HCT116 (cell line): ENCODE results near the gene KCNK4. TPM values are rescaled to one million over a fixed set of nuclear protein-coding genes. Genes with fewer than 3 reads are reported as not detected.
A peak's percentile ranks its signal among the peaks of the same experiment; 100 is the strongest.

Experiments
- ATAC-seq: fragments of 200-7000 bp; cut with Tn5 transposase; 2 replicates; pipeline ENCODE4 v1.9.1; 2020; ENCODE audit warnings: mild to moderate bottlenecking, moderate library complexity
- BruUV-seq: library from RNA; stranded (reverse); fragments of 400-500 nt; replicated peaks from 2 replicates; lab custom pipeline; 2021; lab: Mats Ljungman, UMichigan
- CTCF ChIA-PET: fragments of 300-600 bp; sonication (Branson Sonifier 250); formaldehyde crosslinking; loops from one replicate; lab custom pipeline; 2021; ENCODE audit warnings: antibody characterized with exemption; lab: Charles Lee
- POLR2A ChIA-PET: fragments of 300-600, 350-600 bp; sonication (Branson Sonifier 250); formaldehyde crosslinking; loops from one replicate; lab custom pipeline; 2021; ENCODE audit warnings: antibody characterized with exemption; lab: Charles Lee
- RAD21 ChIA-PET, 2 experiments: fragments of 300-600 bp; sonication (Branson Sonifier 250); formaldehyde crosslinking; loops; one replicate each; lab custom pipeline; 2023; ENCODE audit warnings: low total read pairs in 2 of 2; ENCODE audit not compliant: uncharacterized antibody in 2 of 2, unreplicated experiment in 2 of 2, low non-redundant PET in 1 of 2; lab: Charles Lee
- DNase-seq: peaks from one replicate; pipeline ENCODE4 v3.0.0-alpha.2; 2010; ENCODE audit warnings: low read depth, low spot score
- H2AFZ ChIP-seq: fragments of 200-600 bp; shearing (Covaris generic), sonication (generic); 2 replicates; pipeline ENCODE4 v1.6.1; 2017; ENCODE audit warnings: low read depth, mixed run types, mixed read lengths, antibody characterized with exemption, low read length; ENCODE audit not compliant: poor library complexity, severe bottlenecking
- H3K27ac ChIP-seq: 2 replicates; pipeline ENCODE4 v1.5.1; 2012; ENCODE audit warnings: low read depth, low read length
- H3K27me3 ChIP-seq: fragments of 200-600 bp; sonication (generic); 2 replicates; pipeline ENCODE4 v1.6.1; 2016; ENCODE audit warnings: mixed run types, low read length, mixed read lengths; ENCODE audit not compliant: insufficient read depth
- H3K36me3 ChIP-seq, 2 experiments: fragments of 200-500 bp in 1 of 2; fragments of 200-600 bp in 1 of 2; sonication (Bioruptor generic) in 1 of 2; sonication (generic) in 1 of 2; 2 replicates each; pipeline versions ENCODE4 v1.5.1 to v1.6.1; 2014 to 2016; ENCODE audit warnings: low read length in 2 of 2, inconsistent platforms in 1 of 2, mixed read lengths in 1 of 2, mixed run types in 1 of 2; ENCODE audit not compliant: insufficient read depth in 2 of 2, control insufficient read depth in 1 of 2
- H3K4me1 ChIP-seq, 2 experiments: fragments of 200-600 bp in 1 of 2; sonication (generic) in 1 of 2; 2 replicates each; pipeline versions ENCODE4 v1.5.1 to v1.6.1; 2012 to 2017; ENCODE audit warnings: low read length in 2 of 2, inconsistent platforms in 1 of 2, mild to moderate bottlenecking in 1 of 2, mixed read lengths in 1 of 2, mixed run types in 1 of 2, moderate library complexity in 1 of 2; ENCODE audit not compliant: insufficient read depth in 2 of 2, control insufficient read depth in 1 of 2
- H3K4me2 ChIP-seq: fragments of 200-600 bp; sonication (generic); 2 replicates; pipeline ENCODE4 v1.6.1; 2017; ENCODE audit warnings: mixed run types, low read length, mixed read lengths
- H3K4me3 ChIP-seq, 2 experiments: fragments of 200-600 bp in 1 of 2; sonication (generic) in 1 of 2; replicated peaks in 1 of 2; 2 replicates each; pipeline ENCODE4 v1.5.1; 2011 to 2016; ENCODE audit warnings: low read length in 2 of 2, control low read depth in 1 of 2, low read depth in 1 of 2, mild to moderate bottlenecking in 1 of 2, mixed read lengths in 1 of 2, mixed run types in 1 of 2
- H3K79me2 ChIP-seq: fragments of 200-600 bp; sonication (generic); 2 replicates; pipeline ENCODE4 v1.6.1; 2017; ENCODE audit warnings: mild to moderate bottlenecking, mixed run types, low read length, moderate library complexity, mixed read lengths; ENCODE audit not compliant: insufficient read depth
- H3K9ac ChIP-seq: fragments of 200-600 bp; sonication (generic); 2 replicates; pipeline ENCODE4 v1.6.1; 2016; ENCODE audit warnings: low read length, mixed read lengths
- H3K9me2 ChIP-seq: fragments of 200-600 bp; sonication (generic), shearing (Covaris generic); 2 replicates; pipeline ENCODE4 v1.6.1; 2017; ENCODE audit warnings: mixed run types, mild to moderate bottlenecking, moderate library complexity; ENCODE audit not compliant: insufficient read depth
- H3K9me3 ChIP-seq, 2 experiments: fragments of 200-500 bp in 1 of 2; fragments of 200-600 bp in 1 of 2; sonication (Bioruptor generic) in 1 of 2; sonication (generic) in 1 of 2; 2 replicates each; pipeline ENCODE4 v1.6.1; 2014 to 2017; ENCODE audit warnings: low read length in 2 of 2, mixed read lengths in 2 of 2, inconsistent platforms in 1 of 2, low read depth in 1 of 2, mild to moderate bottlenecking in 1 of 2, mixed run types in 1 of 2, moderate library complexity in 1 of 2; ENCODE audit not compliant: control insufficient read depth in 1 of 2, insufficient read depth in 1 of 2
- H4K20me1 ChIP-seq: fragments of 200-600 bp; sonication (generic), shearing (Covaris generic); 2 replicates; pipeline ENCODE4 v1.6.1; 2017; ENCODE audit warnings: mixed run types, mild to moderate bottlenecking, moderate library complexity; ENCODE audit not compliant: insufficient read depth
- EGR1 ChIP-seq: IDR thresholded peaks from 2 replicates; pipeline ENCODE4 v1.6.1; 2012; ENCODE audit warnings: low read depth
- EZH2 ChIP-seq: fragments of 200-600 bp; sonication (generic); IDR thresholded peaks from 2 replicates; pipeline ENCODE4 v1.6.1; 2017; ENCODE audit warnings: antibody characterized with exemption, mixed run types
- EZH2phosphoT487 ChIP-seq: fragments of 200-600 bp; IDR thresholded peaks from 2 replicates; pipeline ENCODE4 v1.6.1; 2018; ENCODE audit warnings: antibody characterized with exemption, borderline replicate concordance
- JUND ChIP-seq: IDR thresholded peaks from 2 replicates; pipeline ENCODE4 v1.6.1; 2012
- RAD21 ChIP-seq: IDR thresholded peaks from 2 replicates; pipeline ENCODE4 v1.6.1; 2012; ENCODE audit warnings: low read depth, mild to moderate bottlenecking
- SP1 ChIP-seq: IDR thresholded peaks from 2 replicates; pipeline ENCODE4 v1.6.1; 2012; ENCODE audit warnings: low read depth
- YY1 ChIP-seq: IDR thresholded peaks from 2 replicates; pipeline ENCODE4 v1.6.1; 2011; ENCODE audit warnings: low read length, low read depth, moderate library complexity, mild to moderate bottlenecking; ENCODE audit not compliant: insufficient replicate concordance; ENCODE audit errors: extremely low read depth
- intact Hi-C: fragments of 100-400 bp; cut with micrococcal nuclease; formaldehyde crosslinking; loops from 2 replicates; pipeline ENCODE4 v1.10.0; 2022
- total RNA-seq: library from RNA; stranded (reverse); gene quantifications from one replicate; pipeline ENCODE4 v1.2.1, GENCODE V29; 2021; ENCODE audit not compliant: unreplicated experiment
- TF ChIP-seq, protein P1 (sequence below): IDR thresholded peaks from 2 replicates; pipeline ENCODE4 v1.6.1; 2012
- TF ChIP-seq, protein P2 (sequence below): IDR thresholded peaks from 2 replicates; pipeline ENCODE4 v1.6.1; 2012; ENCODE audit warnings: low read depth
- TF ChIP-seq, protein P3 (sequence below), 3 experiments: fragments of 200-600 bp in 1 of 3; sonication (generic) in 1 of 3; IDR thresholded peaks in 2 of 3; conservative IDR thresholded peaks in 1 of 3; 2 replicates each; pipeline ENCODE4 v1.5.1; 2012 to 2017; ENCODE audit warnings: low read depth in 2 of 3, low read length in 2 of 3, antibody characterized with exemption in 1 of 3, borderline replicate concordance in 1 of 3, control low read depth in 1 of 3, mild to moderate bottlenecking in 1 of 3, mixed read lengths in 1 of 3, mixed run types in 1 of 3, moderate library complexity in 1 of 3; ENCODE audit not compliant: insufficient read depth in 1 of 3

KCNK4 gene
- total RNA-seq, 1 experiment from 2014 or later, result not detected

DNA sequence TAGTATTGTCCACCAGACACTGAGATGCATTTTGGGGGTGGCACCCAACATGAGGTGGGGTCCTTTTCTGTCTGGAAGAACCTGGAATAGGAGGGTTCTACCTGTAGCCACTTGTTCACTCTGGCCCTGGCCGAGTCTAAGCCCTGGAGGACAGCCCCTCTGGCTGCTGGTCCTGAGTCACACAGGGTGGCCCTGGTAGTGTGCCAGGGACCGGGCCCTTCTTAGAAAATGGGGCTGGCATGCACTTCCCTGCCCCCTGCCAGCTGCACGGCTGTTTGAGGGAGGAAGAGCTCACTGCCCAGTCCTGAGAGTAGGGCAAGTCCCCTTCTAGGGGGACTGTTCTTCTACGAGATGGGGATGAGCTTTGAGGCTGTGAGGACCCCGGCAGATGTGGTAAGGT is 37.6 kb upstream of the KCNK4 start:
- H3K79me2 ChIP-seq, result peaks cover 35% of the 10 kb centered on the region
- no peak for ATAC-seq
- no peak overlapping the region for H3K9ac ChIP-seq
- DNase-seq, result no peak
- intact Hi-C loops, result no loop called here
- CTCF ChIA-PET, result no interaction called here
- H3K4me1 ChIP-seq, result peaks cover 19 to 52% of the 10 kb centered on the region in 2 experiments
- H3K9me3 ChIP-seq, result no peaks in the 10 kb centered on the region
- H2AFZ ChIP-seq, result no peak overlapping the region
- RAD21 ChIA-PET, result no interaction called here
- H3K9me2 ChIP-seq, result no peaks in the 10 kb centered on the region
- H3K27me3 ChIP-seq, result no peaks in the 10 kb centered on the region
- no TSS peak for BruUV-seq
- POLR2A ChIA-PET, result interaction anchor here (1.5 kb wide), 1 partner anchor 102 kb away, joined by 3 read pairs; no protein-coding TSS in a partner anchor
- H4K20me1 ChIP-seq, result no peaks in the 10 kb centered on the region
- peak overlapping the region; percentile 95; the same call in 1 of the 2 replicates for H3K4me2 ChIP-seq
- H3K4me3 ChIP-seq, result no peak overlapping the region
- TF ChIP-seq, protein P1, sequence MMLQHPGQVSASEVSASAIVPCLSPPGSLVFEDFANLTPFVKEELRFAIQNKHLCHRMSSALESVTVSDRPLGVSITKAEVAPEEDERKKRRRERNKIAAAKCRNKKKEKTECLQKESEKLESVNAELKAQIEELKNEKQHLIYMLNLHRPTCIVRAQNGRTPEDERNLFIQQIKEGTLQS, result no peak
- TF ChIP-seq EGR1, result no peak
- TF ChIP-seq YY1, result no peak
- TF ChIP-seq EZH2phosphoT487, result no peak
- TF ChIP-seq, protein P2, sequence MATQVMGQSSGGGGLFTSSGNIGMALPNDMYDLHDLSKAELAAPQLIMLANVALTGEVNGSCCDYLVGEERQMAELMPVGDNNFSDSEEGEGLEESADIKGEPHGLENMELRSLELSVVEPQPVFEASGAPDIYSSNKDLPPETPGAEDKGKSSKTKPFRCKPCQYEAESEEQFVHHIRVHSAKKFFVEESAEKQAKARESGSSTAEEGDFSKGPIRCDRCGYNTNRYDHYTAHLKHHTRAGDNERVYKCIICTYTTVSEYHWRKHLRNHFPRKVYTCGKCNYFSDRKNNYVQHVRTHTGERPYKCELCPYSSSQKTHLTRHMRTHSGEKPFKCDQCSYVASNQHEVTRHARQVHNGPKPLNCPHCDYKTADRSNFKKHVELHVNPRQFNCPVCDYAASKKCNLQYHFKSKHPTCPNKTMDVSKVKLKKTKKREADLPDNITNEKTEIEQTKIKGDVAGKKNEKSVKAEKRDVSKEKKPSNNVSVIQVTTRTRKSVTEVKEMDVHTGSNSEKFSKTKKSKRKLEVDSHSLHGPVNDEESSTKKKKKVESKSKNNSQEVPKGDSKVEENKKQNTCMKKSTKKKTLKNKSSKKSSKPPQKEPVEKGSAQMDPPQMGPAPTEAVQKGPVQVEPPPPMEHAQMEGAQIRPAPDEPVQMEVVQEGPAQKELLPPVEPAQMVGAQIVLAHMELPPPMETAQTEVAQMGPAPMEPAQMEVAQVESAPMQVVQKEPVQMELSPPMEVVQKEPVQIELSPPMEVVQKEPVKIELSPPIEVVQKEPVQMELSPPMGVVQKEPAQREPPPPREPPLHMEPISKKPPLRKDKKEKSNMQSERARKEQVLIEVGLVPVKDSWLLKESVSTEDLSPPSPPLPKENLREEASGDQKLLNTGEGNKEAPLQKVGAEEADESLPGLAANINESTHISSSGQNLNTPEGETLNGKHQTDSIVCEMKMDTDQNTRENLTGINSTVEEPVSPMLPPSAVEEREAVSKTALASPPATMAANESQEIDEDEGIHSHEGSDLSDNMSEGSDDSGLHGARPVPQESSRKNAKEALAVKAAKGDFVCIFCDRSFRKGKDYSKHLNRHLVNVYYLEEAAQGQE, result no peak
- TF ChIP-seq SP1, result no peak
- TF ChIP-seq, protein P3, sequence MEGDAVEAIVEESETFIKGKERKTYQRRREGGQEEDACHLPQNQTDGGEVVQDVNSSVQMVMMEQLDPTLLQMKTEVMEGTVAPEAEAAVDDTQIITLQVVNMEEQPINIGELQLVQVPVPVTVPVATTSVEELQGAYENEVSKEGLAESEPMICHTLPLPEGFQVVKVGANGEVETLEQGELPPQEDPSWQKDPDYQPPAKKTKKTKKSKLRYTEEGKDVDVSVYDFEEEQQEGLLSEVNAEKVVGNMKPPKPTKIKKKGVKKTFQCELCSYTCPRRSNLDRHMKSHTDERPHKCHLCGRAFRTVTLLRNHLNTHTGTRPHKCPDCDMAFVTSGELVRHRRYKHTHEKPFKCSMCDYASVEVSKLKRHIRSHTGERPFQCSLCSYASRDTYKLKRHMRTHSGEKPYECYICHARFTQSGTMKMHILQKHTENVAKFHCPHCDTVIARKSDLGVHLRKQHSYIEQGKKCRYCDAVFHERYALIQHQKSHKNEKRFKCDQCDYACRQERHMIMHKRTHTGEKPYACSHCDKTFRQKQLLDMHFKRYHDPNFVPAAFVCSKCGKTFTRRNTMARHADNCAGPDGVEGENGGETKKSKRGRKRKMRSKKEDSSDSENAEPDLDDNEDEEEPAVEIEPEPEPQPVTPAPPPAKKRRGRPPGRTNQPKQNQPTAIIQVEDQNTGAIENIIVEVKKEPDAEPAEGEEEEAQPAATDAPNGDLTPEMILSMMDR (IDR thresholded peaks at IDR 0.05 in 2 of 3, conservative IDR thresholded peaks at IDR 0.05 in 1 of 3; ENCODE audit: borderline replicate concordance in 1 of 3, insufficient read depth in 1 of 3, low read depth in 2 of 3, low read length in 2 of 3), result no peak
- TF ChIP-seq JUND, result no peak
- no peak for TF ChIP-seq RAD21
- no peak for TF ChIP-seq EZH2
- H3K27ac ChIP-seq, result peak overlapping the region; percentile 15; the same call in 1 of the 2 replicates
- peaks cover 14 to 30% of the 10 kb centered on the region in 2 experiments; a peak in 3 of 4 replicates for H3K36me3 ChIP-seq
